Measurements from ENCODE around the gene TOP2B. TPM values are rescaled to one million over a fixed set of nuclear protein-coding genes. Genes with fewer than 3 reads are reported as not detected.

Gene TOP2B
- 87.0 and 154 TPM in 2 replicates for total RNA-seq

- DNase-seq (ENCODE audit: low read depth) = peak; percentile 92
These were observed at the start of gene TOP2B for GRCh38 chr3:25664812-25665314. Gene TOP2B (minus strand): TSS chr3:25664907. CDS start chr3:25664297, 610 bp downstream.

DNA sequence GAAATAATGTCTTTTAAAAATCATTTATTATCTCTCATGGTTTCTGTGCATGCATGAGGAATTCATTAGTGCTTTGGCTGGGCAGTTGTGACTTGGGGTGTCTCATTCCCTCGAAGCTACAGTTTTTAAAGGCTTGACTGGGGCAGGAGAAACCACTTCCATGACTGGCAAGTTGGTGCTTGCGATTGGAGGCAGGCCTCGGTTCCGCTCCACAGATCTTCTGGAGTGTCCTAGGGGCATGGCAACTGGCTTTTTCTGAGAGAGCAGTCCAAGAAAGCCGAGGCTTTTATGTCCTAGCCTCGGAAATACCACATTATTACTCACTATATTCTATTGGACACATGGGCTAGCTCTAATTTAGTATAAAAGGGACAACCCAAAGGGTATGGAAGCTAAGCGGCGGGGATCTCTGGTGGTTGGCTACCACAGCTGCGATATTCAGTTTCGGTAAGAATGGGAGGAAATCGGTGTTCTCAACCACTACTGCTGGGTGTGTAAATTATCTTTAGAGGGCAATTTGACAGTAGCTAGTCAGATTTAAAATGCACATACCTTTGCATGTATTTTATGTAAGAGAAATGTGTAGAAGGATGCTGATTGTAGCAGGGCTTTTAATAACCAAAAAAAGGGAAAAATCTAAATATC, 48.8 kb upstream of the TOP2B start:
- DNase-seq (ENCODE audit: low read depth) = peak; percentile 69

DNA sequence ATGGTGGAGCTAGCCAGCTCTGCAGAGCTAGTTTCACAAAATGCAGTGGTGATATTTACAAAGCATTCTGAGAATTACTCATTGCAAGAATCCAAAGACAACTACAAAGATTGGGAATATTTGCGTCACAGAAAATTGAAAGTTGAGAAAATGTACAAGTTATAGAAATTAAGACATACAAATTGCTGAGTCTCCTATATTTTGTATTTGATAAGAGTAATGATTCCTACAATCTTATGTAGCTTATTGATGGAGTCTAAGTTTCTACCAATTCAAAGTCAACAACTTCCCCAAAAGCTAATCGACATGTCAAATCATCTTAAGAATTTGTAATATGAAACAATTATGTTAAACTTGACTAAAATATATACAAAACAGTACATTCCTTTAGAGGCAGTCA, 46.4 kb upstream of the TOP2B start:
- no peak for DNase-seq (ENCODE audit: low read depth)

GRCh38 chr3:25708036-25708435, 43.3 kb upstream of the TOP2B start:
- no peak for DNase-seq (ENCODE audit: low read depth)

DNA sequence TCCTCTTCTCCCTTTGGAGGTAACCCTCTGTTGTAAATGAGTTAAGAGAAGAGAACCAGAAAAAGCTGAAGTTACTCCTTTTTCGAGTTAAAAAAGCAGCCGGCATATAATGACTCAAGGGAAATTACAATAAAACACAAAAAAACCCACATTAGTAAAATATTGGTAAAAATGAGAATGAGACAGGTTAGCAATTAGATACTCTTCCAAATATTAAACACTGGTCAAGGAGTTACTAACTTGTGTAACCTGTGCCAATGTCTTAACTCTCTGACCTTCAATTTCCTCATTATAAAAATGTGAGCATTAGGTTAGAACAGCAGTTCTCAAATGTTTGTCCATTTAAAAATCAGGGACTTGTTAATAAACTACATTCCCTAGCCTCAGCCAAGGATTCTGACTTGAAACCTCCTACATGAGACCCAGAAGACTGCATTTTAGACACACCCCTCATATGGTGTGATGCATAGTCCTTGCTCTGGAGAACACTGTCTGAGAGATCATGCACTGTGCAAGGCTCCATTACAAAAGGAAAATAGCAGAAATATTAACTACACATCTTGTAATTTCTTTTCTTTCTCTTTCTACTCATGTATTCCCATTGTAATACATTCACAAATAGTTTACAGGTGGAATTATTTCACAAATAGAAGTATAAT, 42.7 kb upstream of the TOP2B start:
- no peak for DNase-seq (ENCODE audit: low read depth)

GRCh38 chr3:25706213-25706612, 41.5 kb upstream of the TOP2B start:
- DNase-seq (ENCODE audit: low read depth) = no peak

DNA sequence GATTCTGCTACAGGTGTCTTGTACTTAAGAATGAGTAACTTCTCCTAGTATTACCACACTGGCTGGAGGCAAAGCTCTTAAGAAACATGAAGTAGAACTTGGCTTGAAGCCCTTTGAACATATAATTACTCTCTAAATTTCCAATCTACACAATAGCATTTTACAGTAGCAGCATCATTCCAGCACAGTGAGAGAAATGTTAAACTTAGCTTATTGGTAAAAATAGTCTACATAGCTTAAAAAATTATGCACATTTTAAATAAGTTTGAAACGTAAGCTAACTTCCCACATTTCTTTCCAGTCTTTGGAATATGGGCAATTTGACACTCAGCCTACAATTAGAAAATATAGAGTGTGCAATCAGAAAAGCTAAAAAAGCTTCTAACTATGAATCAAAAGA, 32.8 kb upstream of the TOP2B start:
- DNase-seq (ENCODE audit: low read depth) = peak; percentile 16

DNA sequence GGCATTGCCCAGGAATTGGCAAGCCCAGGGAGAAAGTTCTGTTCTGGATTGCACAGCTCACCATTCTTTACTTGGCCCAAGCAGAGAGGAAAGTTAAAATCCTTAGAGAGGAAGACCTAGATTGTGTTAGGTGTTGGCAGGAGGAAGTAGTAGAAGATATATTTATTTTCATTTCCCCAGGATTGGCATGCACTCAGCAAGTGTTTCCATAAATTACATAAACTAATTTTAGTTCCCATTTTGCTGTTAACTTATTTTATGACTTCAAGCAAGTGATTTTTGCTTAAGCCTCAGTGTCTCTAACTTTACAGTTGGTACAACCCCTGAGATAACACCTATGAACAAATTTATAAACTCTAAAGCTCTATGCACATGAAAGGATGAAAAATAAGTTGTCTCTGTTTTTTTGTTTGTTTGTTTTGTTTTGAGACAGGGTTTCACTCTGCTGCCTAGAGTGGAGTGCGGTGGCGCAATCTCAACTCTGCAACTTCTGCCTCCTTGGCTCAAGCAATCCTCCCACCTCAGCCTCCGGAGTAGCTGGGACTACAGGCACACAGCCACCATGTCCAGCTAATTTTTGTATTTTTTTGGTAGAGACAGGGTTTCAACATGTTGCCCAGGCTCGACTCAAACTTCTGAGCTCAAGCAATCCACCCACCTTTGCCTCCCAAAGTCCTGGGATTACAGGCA, 31.2 kb upstream of the TOP2B start:
- DNase-seq (ENCODE audit: low read depth) = no peak

DNA sequence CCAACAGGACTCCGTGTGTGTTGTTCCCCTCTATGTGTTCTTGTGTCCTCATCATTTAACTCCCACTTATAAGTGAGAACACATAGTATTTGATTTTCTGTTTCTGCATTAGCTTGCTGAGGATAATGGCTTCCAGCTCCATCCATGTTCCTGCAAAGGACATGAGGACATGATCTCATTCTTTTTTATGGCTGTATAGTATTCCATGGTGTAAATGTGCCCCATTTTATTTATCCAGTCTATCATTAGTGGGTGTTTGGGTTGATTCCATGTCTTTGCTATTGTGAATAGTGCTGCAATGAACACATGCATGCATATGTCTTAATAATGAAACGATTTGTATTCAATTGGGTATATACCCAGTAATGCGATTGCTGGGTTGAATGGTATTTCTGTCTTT, 28.5 kb upstream of the TOP2B start:
- DNase-seq (ENCODE audit: low read depth) = no peak

DNA sequence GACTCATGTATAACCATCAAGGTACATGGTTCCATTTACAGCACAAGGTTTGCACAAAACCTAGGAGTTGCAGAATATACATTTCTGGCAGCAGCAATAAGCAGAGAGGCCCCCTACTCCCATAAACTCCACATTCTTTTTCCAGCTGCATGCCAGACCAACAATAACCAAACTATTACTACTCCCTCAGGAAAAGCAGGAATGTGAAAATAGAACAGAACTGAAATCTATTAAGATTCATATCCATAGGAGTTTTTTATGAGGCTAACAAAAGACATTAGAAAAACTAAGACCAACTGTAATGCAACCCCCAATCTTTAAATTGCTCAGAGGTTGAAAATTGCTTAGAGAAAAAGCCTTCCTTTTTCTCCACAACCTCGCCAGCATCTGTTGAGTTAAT, 27.6 kb upstream of the TOP2B start:
- no peak for DNase-seq (ENCODE audit: low read depth)

GRCh38 chr3:25690768-25691533, 26.2 kb upstream of the TOP2B start:
- DNase-seq (ENCODE audit: low read depth) = no peak

DNA sequence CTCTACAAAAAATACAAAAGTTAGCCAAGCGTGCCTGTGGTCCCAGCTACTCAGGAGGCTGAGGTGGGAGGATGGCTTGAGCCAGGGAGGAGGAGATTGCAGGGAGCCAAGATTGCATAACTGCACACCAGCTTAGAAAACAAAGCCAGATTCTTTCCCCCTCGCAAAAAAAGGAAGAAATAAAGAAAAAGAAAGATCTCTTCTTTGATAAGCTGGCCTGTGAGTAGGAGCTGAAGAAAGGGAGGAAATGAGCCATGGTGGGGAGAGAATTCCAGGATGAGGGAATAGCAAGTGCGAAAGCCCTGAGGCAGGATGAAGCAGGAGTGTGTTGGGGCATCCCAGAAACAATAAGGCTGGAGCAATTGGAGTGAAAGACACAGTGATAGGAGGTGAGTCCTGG, 24.5 kb upstream of the TOP2B start:
- DNase-seq (ENCODE audit: low read depth) = no peak

DNA sequence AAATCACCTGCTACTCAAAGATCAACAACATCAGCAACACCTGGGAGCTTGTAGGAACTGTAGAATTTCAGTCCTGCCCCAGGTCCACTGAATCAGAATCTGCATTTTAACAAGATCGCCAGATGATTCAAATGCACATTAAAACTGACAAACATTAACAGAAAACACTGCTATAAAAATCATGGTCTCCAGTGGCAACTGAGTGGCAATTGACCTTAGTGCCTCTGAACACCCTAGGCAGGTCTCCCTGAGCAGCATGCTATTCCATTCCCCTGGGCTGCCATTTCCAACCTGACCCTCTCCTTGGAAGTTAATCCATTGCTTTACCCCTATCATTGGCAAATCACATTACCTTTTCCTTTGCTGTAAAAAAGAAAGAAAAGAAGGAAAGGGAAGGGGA, 23.0 kb upstream of the TOP2B start:
- DNase-seq (ENCODE audit: low read depth) = peak; percentile 75

GRCh38 chr3:25686766-25687165, 22.1 kb upstream of the TOP2B start:
- DNase-seq (ENCODE audit: low read depth) = no peak

DNA sequence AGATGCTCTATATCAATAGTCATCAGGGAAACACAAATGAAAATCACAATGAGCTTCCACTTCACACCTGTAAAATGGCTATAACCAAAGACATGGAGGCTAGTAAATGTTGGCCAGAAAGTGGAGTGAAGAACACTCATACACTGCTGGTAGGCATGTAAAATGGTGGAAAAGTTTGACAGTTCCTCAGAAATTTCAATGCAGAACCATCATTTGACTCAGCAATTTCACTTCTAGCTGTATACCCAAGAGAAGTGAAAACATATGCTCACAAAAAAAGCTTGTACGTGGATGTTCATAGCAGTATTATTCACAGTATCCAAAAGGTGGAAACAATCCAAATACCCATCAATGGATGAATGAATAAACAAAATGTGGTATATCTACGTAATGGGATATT, 19.2 kb upstream of the TOP2B start:
- DNase-seq (ENCODE audit: low read depth) = no peak

DNA sequence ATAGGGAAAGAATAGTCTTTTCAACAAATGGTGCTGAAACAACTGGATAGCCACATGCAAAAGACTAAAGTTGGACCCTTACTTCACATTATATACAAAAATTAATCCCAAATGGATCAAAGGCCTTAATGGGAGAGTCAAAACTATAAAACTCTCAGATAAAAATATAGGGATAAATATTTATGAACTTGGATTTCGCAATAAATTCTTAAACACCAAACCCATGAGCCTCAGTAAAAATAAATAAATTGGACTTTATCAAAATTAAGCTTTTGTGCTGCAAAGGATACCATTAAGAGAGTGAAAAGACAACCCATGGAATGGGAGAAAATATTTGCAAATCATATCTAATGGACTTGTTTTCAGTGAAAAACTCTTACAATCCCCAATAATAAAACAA, 18.7 kb upstream of the TOP2B start:
- DNase-seq (ENCODE audit: low read depth) = no peak

DNA sequence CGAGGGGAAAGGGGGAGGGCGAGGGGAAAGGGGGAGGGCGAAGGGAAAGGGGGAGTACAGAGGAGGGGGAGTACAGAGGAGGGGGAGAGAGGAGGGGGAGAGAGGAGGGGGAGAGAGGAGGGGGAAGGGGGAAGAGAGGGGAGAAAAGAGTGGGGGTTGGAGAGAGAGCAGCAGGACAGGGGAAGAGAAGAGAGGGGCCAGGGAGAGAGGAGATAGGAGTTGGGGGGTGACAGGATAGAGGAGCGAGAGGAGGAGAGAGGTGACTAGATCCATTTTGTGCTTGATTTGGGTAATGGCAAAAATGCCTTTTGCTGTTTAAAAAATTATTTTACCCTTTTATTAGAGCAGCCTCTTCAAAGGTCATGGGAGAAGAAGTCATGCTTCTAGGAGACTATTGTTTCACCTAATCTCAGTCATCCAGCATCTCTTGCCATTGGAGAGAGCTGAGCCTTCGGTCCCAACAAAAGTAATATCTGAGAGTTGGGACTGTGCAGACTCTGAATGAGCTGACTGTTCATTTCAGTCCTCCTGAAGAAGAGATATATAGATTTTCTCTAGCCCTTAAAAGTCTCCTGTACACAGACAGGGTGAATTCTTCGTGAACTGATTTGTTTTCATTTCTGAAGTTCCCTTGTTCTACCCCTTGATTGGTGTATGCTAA, 15.1 kb upstream of the TOP2B start:
- no peak for DNase-seq (ENCODE audit: low read depth)

GRCh38 chr3:25679166-25679565, 14.5 kb upstream of the TOP2B start:
- DNase-seq (ENCODE audit: low read depth) = no peak

DNA sequence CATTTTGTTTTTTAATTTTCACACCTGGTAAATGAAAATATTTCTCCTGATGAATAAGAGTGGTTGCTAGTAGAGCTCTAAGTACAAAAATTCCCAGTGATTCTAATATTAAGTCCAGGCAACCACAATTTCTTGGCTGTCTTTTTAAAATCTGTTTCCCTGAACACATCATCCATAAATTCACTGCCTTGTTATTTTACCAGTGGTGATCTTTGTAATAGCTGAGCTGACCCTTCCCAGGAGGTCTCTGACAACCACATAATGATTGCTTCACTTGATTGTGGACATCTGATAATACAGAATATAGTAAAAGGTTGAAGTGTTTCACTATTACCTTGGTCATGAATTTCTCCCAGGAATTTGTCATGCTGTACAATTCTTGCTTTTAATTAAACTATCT, 13.9 kb upstream of the TOP2B start:
- DNase-seq (ENCODE audit: low read depth) = peak; percentile 67

DNA sequence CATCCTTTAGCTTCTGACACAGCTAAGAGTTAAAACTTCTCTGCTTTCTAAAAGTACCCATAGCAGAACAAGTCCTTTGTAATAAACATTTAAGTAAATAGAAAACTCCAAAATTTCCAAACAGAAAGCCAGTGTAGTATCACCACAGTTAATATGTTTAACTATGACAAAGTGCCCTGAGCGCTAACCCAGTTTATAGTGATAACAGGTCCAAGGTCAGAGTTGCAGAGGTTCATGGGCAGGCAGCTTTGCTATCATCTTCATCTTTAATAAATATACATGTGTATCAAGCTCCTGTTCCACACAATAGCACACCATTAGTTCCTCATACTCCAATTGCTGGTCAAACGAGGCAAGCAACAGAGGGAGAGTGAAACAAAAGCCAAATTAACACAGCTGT, 12.4 kb upstream of the TOP2B start:
- DNase-seq (ENCODE audit: low read depth) = no peak

- no peak for DNase-seq (ENCODE audit: low read depth)
These were observed 10.0 kb upstream of the TOP2B start for GRCh38 chr3:25674670-25675069.

All from renal cortical epithelial cell (primary cell).